ENCODE measurements around the gene PDZD7. TPM values are rescaled to one million over a fixed set of nuclear protein-coding genes. Genes with fewer than 3 reads are reported as not detected.

Gene PDZD7
- total and polyA plus RNA-seq, 9 of the 15 experiments (the other 6 are each of a cell fraction or from before 2014, with no cell fraction given): 0.04 to 0.24 (median 0.08) TPM; not detected in 3

GRCh38 chr10:100998183-100998990, 32.5 kb downstream of the PDZD7 start (continued):
- TF ChIP-seq ZNF589 (CRISPR knock-in tag; IDR thresholded peaks at IDR 0.05; ENCODE audit: low read depth) (0 out of 2 replicates have a peak, but pooled peaks have one; percentile 17), MYNN (IDR thresholded peaks at IDR 0.05) (0 out of 2 replicates have a peak, but pooled peaks have one; percentile 66), MYNN (CRISPR knock-in tag; IDR thresholded peaks at IDR 0.05) (no peak), OTX1 (CRISPR knock-in tag; IDR thresholded peaks at IDR 0.05) (peak; percentile 38; the same call in 1 of the 2 replicates), ZNF740 (CRISPR knock-in tag; IDR thresholded peaks at IDR 0.05) (no peak), ZNF740 (tag; IDR thresholded peaks at IDR 0.05) (no peak), KDM2B (CRISPR knock-in tag; IDR thresholded peaks at IDR 0.05) (no peak), HDAC2 (IDR thresholded peaks at IDR 0.05) (0 out of 2 replicates have a peak, but pooled peaks have one; percentile 11), SP2 (IDR thresholded peaks at IDR 0.05; ENCODE audit: extremely low read depth, low read depth, low read length, poor library complexity, severe bottlenecking) (no peak), EGR1 (conservative IDR thresholded peaks at IDR 0.05) (peak; percentile 9), TAF7 (tag; IDR thresholded peaks at IDR 0.05) (no peak), CBFA2T3 (IDR thresholded peaks at IDR 0.05) (0 out of 2 replicates have a peak, but pooled peaks have one; percentile 9), RBM34 (IDR thresholded peaks at IDR 0.05; ENCODE audit: borderline replicate concordance, insufficient read depth, low read length) (no peak), ZBTB8A (IDR thresholded peaks at IDR 0.05; ENCODE audit: partially characterized antibody) (no peak), ZNF311 (CRISPR knock-in tag; IDR thresholded peaks at IDR 0.05) (no peak), THRB (CRISPR knock-in tag; conservative IDR thresholded peaks at IDR 0.05) (peak; percentile 62; the same call in 1 of the 2 replicates)
- TF ChIP-seq, protein P1, sequence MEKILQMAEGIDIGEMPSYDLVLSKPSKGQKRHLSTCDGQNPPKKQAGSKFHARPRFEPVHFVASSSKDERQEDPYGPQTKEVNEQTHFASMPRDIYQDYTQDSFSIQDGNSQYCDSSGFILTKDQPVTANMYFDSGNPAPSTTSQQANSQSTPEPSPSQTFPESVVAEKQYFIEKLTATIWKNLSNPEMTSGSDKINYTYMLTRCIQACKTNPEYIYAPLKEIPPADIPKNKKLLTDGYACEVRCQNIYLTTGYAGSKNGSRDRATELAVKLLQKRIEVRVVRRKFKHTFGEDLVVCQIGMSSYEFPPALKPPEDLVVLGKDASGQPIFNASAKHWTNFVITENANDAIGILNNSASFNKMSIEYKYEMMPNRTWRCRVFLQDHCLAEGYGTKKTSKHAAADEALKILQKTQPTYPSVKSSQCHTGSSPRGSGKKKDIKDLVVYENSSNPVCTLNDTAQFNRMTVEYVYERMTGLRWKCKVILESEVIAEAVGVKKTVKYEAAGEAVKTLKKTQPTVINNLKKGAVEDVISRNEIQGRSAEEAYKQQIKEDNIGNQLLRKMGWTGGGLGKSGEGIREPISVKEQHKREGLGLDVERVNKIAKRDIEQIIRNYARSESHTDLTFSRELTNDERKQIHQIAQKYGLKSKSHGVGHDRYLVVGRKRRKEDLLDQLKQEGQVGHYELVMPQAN (IDR thresholded peaks at IDR 0.05; ENCODE audit: borderline replicate concordance): peak; percentile 44; the same call in 1 of the 2 replicates
- TF ChIP-seq, protein P2, sequence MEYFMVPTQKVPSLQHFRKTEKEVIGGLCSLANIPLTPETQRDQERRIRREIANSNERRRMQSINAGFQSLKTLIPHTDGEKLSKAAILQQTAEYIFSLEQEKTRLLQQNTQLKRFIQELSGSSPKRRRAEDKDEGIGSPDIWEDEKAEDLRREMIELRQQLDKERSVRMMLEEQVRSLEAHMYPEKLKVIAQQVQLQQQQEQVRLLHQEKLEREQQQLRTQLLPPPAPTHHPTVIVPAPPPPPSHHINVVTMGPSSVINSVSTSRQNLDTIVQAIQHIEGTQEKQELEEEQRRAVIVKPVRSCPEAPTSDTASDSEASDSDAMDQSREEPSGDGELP (CRISPR knock-in tag; IDR thresholded peaks at IDR 0.05; ENCODE audit: borderline replicate concordance): peak; percentile 87
